ENCODE data around the gene PPFIA2. TPM values are rescaled to one million over a fixed set of nuclear protein-coding genes. Genes with fewer than 3 reads are reported as not detected.

PPFIA2 gene
- total RNA-seq, 1 donor from 2014 or later: 0.26 TPM

GRCh38 chr12:81520064-81520945, 238.8 kb downstream of the PPFIA2 start:
- no peak for FAIRE-seq
- no peak for TF ChIP-seq CTCF (IDR thresholded peaks at IDR 0.05; ENCODE audit: insufficient read depth, low read length, severe bottlenecking)
- DNase-seq (ENCODE audit: low read depth): no peak
- no peaks in the 10 kb centered on the region for H3K27me3 ChIP-seq (ENCODE audit: control insufficient read depth, insufficient read depth, low read length)
- no peak overlapping the region for H3K4me3 ChIP-seq (ENCODE audit: low read depth, low read length)
- H3K36me3 ChIP-seq (ENCODE audit: control insufficient read depth, insufficient read depth, low read length): no peaks in the 10 kb centered on the region

- TF ChIP-seq CTCF (IDR thresholded peaks at IDR 0.05; ENCODE audit: insufficient read depth, low read length, severe bottlenecking): no peak
- no peak overlapping the region for H3K4me3 ChIP-seq (ENCODE audit: low read depth, low read length)
- FAIRE-seq: no peak
- H3K27me3 ChIP-seq (ENCODE audit: control insufficient read depth, insufficient read depth, low read length): no peaks in the 10 kb centered on the region
- no peak for DNase-seq (ENCODE audit: low read depth)
- no peaks in the 10 kb centered on the region for H3K36me3 ChIP-seq (ENCODE audit: control insufficient read depth, insufficient read depth, low read length)
These were observed 240.5 kb downstream of the PPFIA2 start for GRCh38 chr12:81518638-81519037.

GRCh38 chr12:81517296-81517695, 241.9 kb downstream of the PPFIA2 start:
- no peak for TF ChIP-seq CTCF (IDR thresholded peaks at IDR 0.05; ENCODE audit: insufficient read depth, low read length, severe bottlenecking)
- no peaks in the 10 kb centered on the region for H3K36me3 ChIP-seq (ENCODE audit: control insufficient read depth, insufficient read depth, low read length)
- no peak overlapping the region for H3K4me3 ChIP-seq (ENCODE audit: low read depth, low read length)
- FAIRE-seq (no peak), DNase-seq (ENCODE audit: low read depth) (no peak)
- no peaks in the 10 kb centered on the region for H3K27me3 ChIP-seq (ENCODE audit: control insufficient read depth, insufficient read depth, low read length)

- peak; percentile 14 for DNase-seq (ENCODE audit: low read depth)
- Histone ChIP-seq H3K27me3 (ENCODE audit: control insufficient read depth, insufficient read depth, low read length) (no peaks in the 10 kb centered on the region), H3K4me3 (ENCODE audit: low read depth, low read length) (no peak overlapping the region), H3K36me3 (ENCODE audit: control insufficient read depth, insufficient read depth, low read length) (no peaks in the 10 kb centered on the region)
- no peak for FAIRE-seq
- no peak for TF ChIP-seq CTCF (IDR thresholded peaks at IDR 0.05; ENCODE audit: insufficient read depth, low read length, severe bottlenecking)
These were observed 256.0 kb downstream of the PPFIA2 start for GRCh38 chr12:81502912-81503695.

GRCh38 chr12:81500788-81501187, 258.4 kb downstream of the PPFIA2 start:
- H3K36me3 ChIP-seq (ENCODE audit: control insufficient read depth, insufficient read depth, low read length): no peaks in the 10 kb centered on the region
- TF ChIP-seq CTCF (IDR thresholded peaks at IDR 0.05; ENCODE audit: insufficient read depth, low read length, severe bottlenecking): no peak
- H3K27me3 ChIP-seq (ENCODE audit: control insufficient read depth, insufficient read depth, low read length): no peaks in the 10 kb centered on the region
- DNase-seq (ENCODE audit: low read depth): no peak
- no peak for FAIRE-seq
- no peak overlapping the region for H3K4me3 ChIP-seq (ENCODE audit: low read depth, low read length)
